Coronary artery (tissue), 2 donors: ENCODE measurements around the gene TRIM65.
"Not testable (repeated sequence)": the region's sequence is repeated elsewhere in the genome, so short reads cannot be mapped to it uniquely, and the experiment has no call there.

ENCODE experiments used
- DNase-seq: peaks from one replicate; pipeline ENCODE4 v3.0.0-alpha.2; 2017; ENCODE audit warnings: low spot score
- H3K27ac ChIP-seq, 2 donors: fragments of 200-600 bp; sonication (generic); one replicate each; pipeline ENCODE4 v1.5.1; 2016 to 2019
- H3K4me3 ChIP-seq: fragments of 200-600 bp; sonication (generic); 2 replicates; pipeline ENCODE4 v1.5.1; 2016; ENCODE audit warnings: mild to moderate bottlenecking, moderate library complexity
- CTCF ChIP-seq: fragments of 200-600 bp; sonication (generic); IDR thresholded peaks from one replicate; pipeline ENCODE4 v1.5.1; 2019; ENCODE audit warnings: antibody characterized with exemption

Gene TRIM65

GRCh38 chr17:75853433-75853832 is 43.3 kb downstream of the TRIM65 start:
- H3K27ac ChIP-seq, result peak overlapping the region; percentile 94 to 98
- no peak for TF ChIP-seq CTCF
- H3K4me3 ChIP-seq, result peak overlapping the region; percentile 37
- no peak for DNase-seq

- not testable (repeated sequence) for DNase-seq, H3K4me3 ChIP-seq
- peak overlapping the region in 1 of 2 donors; percentile 24 for H3K27ac ChIP-seq
Measured at GRCh38 chr17:75851693-75851991, 45.1 kb downstream of the TRIM65 start.

- DNase-seq, result no peak
- Histone ChIP-seq H3K4me3 (no peak overlapping the region), H3K27ac (peak overlapping the region in 1 of 2 donors; percentile 24)
- TF ChIP-seq CTCF, result no peak
Measured at GRCh38 chr17:75850928-75851692, 45.6 kb downstream of the TRIM65 start.

- TF ChIP-seq CTCF, result no peak
- Histone ChIP-seq H3K4me3 (peak overlapping the region; percentile 10), H3K27ac (peak overlapping the region in 1 of 2 donors; percentile 96)
- no peak for DNase-seq
Measured at GRCh38 chr17:75849724-75850123, 47.0 kb downstream of the TRIM65 start.

- no peak for TF ChIP-seq CTCF
- H3K4me3 ChIP-seq, result peak overlapping the region; percentile 10
- no peak for DNase-seq
- peak overlapping the region in 1 of 2 donors; percentile 96 for H3K27ac ChIP-seq
Measured at GRCh38 chr17:75849279-75849646, 47.5 kb downstream of the TRIM65 start.

GRCh38 chr17:75848523-75849278 is 48.0 kb downstream of the TRIM65 start:
- DNase-seq, result no peak
- TF ChIP-seq CTCF, result peak; percentile 55
- H3K4me3 ChIP-seq, result peak overlapping the region; percentile 3
- peak overlapping the region in 1 of 2 donors; percentile 96 for H3K27ac ChIP-seq

GRCh38 chr17:75847614-75848522 is 48.9 kb downstream of the TRIM65 start:
- no peak for TF ChIP-seq CTCF
- no peak overlapping the region for H3K4me3 ChIP-seq
- DNase-seq, result no peak
- H3K27ac ChIP-seq, result peak overlapping the region in 1 of 2 donors; percentile 96
